ENCODE results near the gene ANKRD50. TPM values are rescaled to one million over a fixed set of nuclear protein-coding genes. Genes with fewer than 3 reads are reported as not detected.

ANKRD50 gene
- total RNA-seq, 1 experiment from 2014 or later = 16.5 TPM

DNA sequence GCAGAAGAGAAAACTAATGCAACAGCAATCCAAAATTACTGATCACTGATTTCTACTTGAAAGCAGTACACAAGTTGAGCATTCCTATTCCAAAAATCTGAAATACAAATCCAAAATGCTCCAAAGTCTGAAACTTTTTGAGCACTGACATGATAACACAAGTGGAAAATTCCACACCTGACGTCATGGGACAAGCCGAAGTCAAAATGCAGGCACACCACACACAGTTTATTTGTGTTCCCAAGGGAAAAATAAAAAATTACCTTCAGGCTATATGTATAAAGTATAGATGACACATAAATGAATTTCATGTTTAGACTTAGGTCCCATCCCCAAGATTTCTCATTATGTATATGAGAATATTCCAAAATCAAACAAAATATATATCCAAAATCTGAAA lies 20.7 kb downstream of the ANKRD50 start (continued):
- TF ChIP-seq TCF7L2 (IDR thresholded peaks at IDR 0.05; ENCODE audit: borderline replicate concordance, extremely low read depth, insufficient read depth, insufficient read length) (no peak), YY1 (IDR thresholded peaks at IDR 0.05; ENCODE audit: extremely low read depth, insufficient replicate concordance, low read depth, low read length) (no peak), CBX3 (IDR thresholded peaks at IDR 0.05; ENCODE audit: low read depth) (no peak)
- TF ChIP-seq, protein P1, sequence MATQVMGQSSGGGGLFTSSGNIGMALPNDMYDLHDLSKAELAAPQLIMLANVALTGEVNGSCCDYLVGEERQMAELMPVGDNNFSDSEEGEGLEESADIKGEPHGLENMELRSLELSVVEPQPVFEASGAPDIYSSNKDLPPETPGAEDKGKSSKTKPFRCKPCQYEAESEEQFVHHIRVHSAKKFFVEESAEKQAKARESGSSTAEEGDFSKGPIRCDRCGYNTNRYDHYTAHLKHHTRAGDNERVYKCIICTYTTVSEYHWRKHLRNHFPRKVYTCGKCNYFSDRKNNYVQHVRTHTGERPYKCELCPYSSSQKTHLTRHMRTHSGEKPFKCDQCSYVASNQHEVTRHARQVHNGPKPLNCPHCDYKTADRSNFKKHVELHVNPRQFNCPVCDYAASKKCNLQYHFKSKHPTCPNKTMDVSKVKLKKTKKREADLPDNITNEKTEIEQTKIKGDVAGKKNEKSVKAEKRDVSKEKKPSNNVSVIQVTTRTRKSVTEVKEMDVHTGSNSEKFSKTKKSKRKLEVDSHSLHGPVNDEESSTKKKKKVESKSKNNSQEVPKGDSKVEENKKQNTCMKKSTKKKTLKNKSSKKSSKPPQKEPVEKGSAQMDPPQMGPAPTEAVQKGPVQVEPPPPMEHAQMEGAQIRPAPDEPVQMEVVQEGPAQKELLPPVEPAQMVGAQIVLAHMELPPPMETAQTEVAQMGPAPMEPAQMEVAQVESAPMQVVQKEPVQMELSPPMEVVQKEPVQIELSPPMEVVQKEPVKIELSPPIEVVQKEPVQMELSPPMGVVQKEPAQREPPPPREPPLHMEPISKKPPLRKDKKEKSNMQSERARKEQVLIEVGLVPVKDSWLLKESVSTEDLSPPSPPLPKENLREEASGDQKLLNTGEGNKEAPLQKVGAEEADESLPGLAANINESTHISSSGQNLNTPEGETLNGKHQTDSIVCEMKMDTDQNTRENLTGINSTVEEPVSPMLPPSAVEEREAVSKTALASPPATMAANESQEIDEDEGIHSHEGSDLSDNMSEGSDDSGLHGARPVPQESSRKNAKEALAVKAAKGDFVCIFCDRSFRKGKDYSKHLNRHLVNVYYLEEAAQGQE (IDR thresholded peaks at IDR 0.05; ENCODE audit: low read depth) = no peak

DNA sequence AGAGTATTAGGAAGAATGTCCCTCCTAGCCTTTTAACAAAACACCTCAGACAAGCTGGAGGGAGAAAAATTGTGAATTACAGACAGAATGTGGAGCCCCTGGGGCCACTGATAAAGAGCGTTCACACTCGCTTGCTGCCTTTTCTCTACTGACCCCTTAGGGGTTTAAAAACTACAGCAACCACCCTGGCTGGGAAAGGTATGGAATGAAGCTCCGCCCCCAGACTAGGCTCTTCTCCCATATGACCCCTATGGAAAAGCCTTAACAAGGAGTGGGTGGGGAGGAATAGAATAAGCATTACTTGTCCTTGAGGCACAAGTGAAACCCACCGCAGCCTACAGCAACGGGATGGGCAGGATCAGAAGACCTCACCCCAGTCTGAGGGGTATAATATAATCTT lies 26.3 kb downstream of the ANKRD50 start:
- H4K20me1 ChIP-seq (ENCODE audit: insufficient read depth) = no peaks in the 10 kb centered on the region
- DNase-seq (ENCODE audit: low read depth, low spot score) (no peak), ATAC-seq (no peak)
- peaks cover 0 to 7% of the 10 kb centered on the region in 2 experiments; a peak in 1 of 4 replicates for H3K4me1 ChIP-seq (ENCODE audit: control insufficient read depth in 1 of 2, insufficient read depth in 2 of 2, low read length in 2 of 2)
- no peaks in the 10 kb centered on the region for H3K9me2 ChIP-seq (ENCODE audit: insufficient read depth)
- H2AFZ ChIP-seq (ENCODE audit: low read depth, low read length, poor library complexity, severe bottlenecking) = no peak overlapping the region
- H3K27ac ChIP-seq (ENCODE audit: low read depth, low read length) = no peak overlapping the region
- intact Hi-C loops (cut with micrococcal nuclease) = no loop called here
- no peaks in the 10 kb centered on the region for H3K9me3 ChIP-seq (ENCODE audit: control insufficient read depth in 1 of 2, insufficient read depth in 1 of 2, low read depth in 1 of 2, low read length in 2 of 2)
- H3K79me2 ChIP-seq (ENCODE audit: insufficient read depth, low read length) = peaks cover 46% of the 10 kb centered on the region
- ChIA-PET POLR2A (no interaction called here), RAD21 (ENCODE audit: low non-redundant PET in 1 of 2, low total read pairs in 2 of 2, uncharacterized antibody in 2 of 2, unreplicated experiment in 2 of 2) (no interaction called here), CTCF (no interaction called here)
- no peak overlapping the region for H3K9ac ChIP-seq (ENCODE audit: low read length)
- BruUV-seq (replicated peaks) = no TSS peak
- H3K27me3 ChIP-seq (ENCODE audit: insufficient read depth, low read length) = no peaks in the 10 kb centered on the region
- H3K4me2 ChIP-seq (ENCODE audit: low read length) = no peak overlapping the region
- no peak overlapping the region for H3K4me3 ChIP-seq (replicated peaks in 1 of 2; ENCODE audit: low read depth in 1 of 2, low read length in 2 of 2)
- TF ChIP-seq, protein P2, sequence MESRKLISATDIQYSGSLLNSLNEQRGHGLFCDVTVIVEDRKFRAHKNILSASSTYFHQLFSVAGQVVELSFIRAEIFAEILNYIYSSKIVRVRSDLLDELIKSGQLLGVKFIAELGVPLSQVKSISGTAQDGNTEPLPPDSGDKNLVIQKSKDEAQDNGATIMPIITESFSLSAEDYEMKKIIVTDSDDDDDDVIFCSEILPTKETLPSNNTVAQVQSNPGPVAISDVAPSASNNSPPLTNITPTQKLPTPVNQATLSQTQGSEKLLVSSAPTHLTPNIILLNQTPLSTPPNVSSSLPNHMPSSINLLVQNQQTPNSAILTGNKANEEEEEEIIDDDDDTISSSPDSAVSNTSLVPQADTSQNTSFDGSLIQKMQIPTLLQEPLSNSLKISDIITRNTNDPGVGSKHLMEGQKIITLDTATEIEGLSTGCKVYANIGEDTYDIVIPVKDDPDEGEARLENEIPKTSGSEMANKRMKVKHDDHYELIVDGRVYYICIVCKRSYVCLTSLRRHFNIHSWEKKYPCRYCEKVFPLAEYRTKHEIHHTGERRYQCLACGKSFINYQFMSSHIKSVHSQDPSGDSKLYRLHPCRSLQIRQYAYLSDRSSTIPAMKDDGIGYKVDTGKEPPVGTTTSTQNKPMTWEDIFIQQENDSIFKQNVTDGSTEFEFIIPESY (IDR thresholded peaks at IDR 0.05; ENCODE audit: extremely low read depth, insufficient replicate concordance, low read length) = no peak
- no peak for TF ChIP-seq SRF (IDR thresholded peaks at IDR 0.05; ENCODE audit: low read depth)
- no peaks in the 10 kb centered on the region for H3K36me3 ChIP-seq (ENCODE audit: control insufficient read depth in 1 of 2, insufficient read depth in 2 of 2, low read length in 2 of 2)

All from HCT116 (cell line).